Measurements from ENCODE around the gene GPANK1. TPM values are rescaled to one million over a fixed set of nuclear protein-coding genes. Genes with fewer than 3 reads are reported as not detected.
A peak's percentile ranks its signal among the peaks of the same experiment; 100 is the strongest.

Gene GPANK1
- total and polyA plus RNA-seq, 2 of the 13 experiments (the other 11 are each of a cell fraction or from before 2014, with no cell fraction given), result 15.4 to 22.8 TPM

DNA sequence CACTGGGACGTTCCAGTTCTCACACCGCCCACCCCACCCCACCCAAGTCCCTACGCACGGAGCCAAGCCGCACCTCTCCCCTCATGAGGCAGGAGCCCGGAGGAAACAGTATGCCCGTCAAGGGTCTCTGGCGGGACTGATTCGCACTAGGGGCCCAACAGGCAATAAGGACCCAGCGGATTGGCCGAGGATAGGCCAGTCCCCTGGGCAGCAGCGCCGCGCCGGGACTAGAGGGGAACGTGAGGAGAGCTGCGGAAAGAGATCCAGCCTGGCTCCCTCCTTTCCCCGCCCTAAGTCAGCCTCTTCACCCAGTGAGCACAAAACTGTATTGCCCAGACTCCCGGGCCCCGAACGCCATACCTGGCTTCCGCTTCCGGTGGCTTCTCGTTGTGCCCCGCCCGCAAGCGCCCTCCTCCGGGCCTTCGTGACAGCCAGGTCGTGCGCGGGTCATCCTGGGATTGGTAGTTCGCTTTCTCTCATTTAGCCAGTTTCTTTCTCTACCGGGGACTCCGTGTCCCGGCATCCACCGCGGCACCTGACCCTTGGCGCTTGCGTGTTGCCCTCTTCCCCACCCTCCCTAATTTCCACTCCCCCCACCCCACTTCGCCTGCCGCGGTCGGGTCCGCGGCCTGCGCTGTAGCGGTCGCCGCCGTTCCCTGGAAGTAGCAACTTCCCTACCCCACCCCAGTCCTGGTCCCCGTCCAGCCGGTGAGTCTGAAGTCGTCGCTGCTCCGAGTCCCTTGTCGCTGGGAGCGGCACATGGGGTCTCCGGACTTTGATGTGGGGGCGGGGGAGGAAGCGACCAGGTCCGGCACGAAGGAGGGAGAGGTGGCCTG, 922 bp upstream of the GPANK1 start, which contains the start of gene CSNK2B (continued):
- TF ChIP-seq MIER3 (CRISPR knock-in tag; IDR thresholded peaks at IDR 0.05; ENCODE audit: borderline replicate concordance), result peak; percentile 73; the same call in 1 of the 2 replicates
- peak; percentile 79 for TF ChIP-seq IRF2 (CRISPR knock-in tag; IDR thresholded peaks at IDR 0.05)
- TF ChIP-seq SRSF9 (IDR thresholded peaks at IDR 0.05; ENCODE audit: borderline replicate concordance, insufficient read depth, low read depth, low read length, poor library complexity, severe bottlenecking), result no peak
- TF ChIP-seq, protein P1, sequence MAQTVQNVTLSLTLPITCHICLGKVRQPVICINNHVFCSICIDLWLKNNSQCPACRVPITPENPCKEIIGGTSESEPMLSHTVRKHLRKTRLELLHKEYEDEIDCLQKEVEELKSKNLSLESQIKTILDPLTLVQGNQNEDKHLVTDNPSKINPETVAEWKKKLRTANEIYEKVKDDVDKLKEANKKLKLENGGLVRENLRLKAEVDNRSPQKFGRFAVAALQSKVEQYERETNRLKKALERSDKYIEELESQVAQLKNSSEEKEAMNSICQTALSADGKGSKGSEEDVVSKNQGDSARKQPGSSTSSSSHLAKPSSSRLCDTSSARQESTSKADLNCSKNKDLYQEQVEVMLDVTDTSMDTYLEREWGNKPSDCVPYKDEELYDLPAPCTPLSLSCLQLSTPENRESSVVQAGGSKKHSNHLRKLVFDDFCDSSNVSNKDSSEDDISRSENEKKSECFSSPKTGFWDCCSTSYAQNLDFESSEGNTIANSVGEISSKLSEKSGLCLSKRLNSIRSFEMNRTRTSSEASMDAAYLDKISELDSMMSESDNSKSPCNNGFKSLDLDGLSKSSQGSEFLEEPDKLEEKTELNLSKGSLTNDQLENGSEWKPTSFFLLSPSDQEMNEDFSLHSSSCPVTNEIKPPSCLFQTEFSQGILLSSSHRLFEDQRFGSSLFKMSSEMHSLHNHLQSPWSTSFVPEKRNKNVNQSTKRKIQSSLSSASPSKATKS (CRISPR knock-in tag; IDR thresholded peaks at IDR 0.05), result no peak
- TF ChIP-seq TFDP1 (CRISPR knock-in tag; IDR thresholded peaks at IDR 0.05; ENCODE audit: borderline replicate concordance), result peak; percentile 79; the same call in 1 of the 2 replicates
- no peak for TF ChIP-seq ZBTB49 (CRISPR knock-in tag; IDR thresholded peaks at IDR 0.05; ENCODE audit: borderline replicate concordance)
- peak; percentile 91 for TF ChIP-seq AGO1 (IDR thresholded peaks at IDR 0.05; ENCODE audit: low read depth, low read length, poor library complexity, severe bottlenecking)
- 0 out of 2 replicates have a peak, but pooled peaks have one; percentile 27 for TF ChIP-seq PAX8 (CRISPR knock-in tag; IDR thresholded peaks at IDR 0.05; ENCODE audit: borderline replicate concordance)
- peak; percentile 98 for TF ChIP-seq GABPB1 (CRISPR knock-in tag; IDR thresholded peaks at IDR 0.05)
- TF ChIP-seq, protein P2, sequence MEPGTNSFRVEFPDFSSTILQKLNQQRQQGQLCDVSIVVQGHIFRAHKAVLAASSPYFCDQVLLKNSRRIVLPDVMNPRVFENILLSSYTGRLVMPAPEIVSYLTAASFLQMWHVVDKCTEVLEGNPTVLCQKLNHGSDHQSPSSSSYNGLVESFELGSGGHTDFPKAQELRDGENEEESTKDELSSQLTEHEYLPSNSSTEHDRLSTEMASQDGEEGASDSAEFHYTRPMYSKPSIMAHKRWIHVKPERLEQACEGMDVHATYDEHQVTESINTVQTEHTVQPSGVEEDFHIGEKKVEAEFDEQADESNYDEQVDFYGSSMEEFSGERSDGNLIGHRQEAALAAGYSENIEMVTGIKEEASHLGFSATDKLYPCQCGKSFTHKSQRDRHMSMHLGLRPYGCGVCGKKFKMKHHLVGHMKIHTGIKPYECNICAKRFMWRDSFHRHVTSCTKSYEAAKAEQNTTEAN (CRISPR knock-in tag; conservative IDR thresholded peaks at IDR 0.05), result no peak; the same call in none of the 2 replicates
- peak in 1 of 2 experiments; percentile 98; a peak in 2 of 4 replicates for TF ChIP-seq POLR2A (IDR thresholded peaks at IDR 0.05; ENCODE audit: insufficient read depth in 1 of 2, low read depth in 2 of 2, low read length in 2 of 2)
- no peak; the same call in 1 of the 2 replicates for TF ChIP-seq ZNF605 (CRISPR knock-in tag; IDR thresholded peaks at IDR 0.05)
- no peak; the same call in 1 of the 2 replicates for TF ChIP-seq ISX (CRISPR knock-in tag; conservative IDR thresholded peaks at IDR 0.05)
- TF ChIP-seq SMAD9 (CRISPR knock-in tag; IDR thresholded peaks at IDR 0.05), result 0 out of 2 replicates have a peak, but pooled peaks have one; percentile 59
- no peak; the same call in 1 of the 2 replicates for TF ChIP-seq ZNF362 (CRISPR knock-in tag; IDR thresholded peaks at IDR 0.05; ENCODE audit: borderline replicate concordance)
- TF ChIP-seq ZNF18 (CRISPR knock-in tag; IDR thresholded peaks at IDR 0.05; ENCODE audit: insufficient replicate concordance), result peak; percentile 74
- TF ChIP-seq RELA (CRISPR knock-in tag; IDR thresholded peaks at IDR 0.05), result no peak

Data from HepG2 (cell line).